ENCODE measurements around the gene MICOS13.

Gene MICOS13

DNA sequence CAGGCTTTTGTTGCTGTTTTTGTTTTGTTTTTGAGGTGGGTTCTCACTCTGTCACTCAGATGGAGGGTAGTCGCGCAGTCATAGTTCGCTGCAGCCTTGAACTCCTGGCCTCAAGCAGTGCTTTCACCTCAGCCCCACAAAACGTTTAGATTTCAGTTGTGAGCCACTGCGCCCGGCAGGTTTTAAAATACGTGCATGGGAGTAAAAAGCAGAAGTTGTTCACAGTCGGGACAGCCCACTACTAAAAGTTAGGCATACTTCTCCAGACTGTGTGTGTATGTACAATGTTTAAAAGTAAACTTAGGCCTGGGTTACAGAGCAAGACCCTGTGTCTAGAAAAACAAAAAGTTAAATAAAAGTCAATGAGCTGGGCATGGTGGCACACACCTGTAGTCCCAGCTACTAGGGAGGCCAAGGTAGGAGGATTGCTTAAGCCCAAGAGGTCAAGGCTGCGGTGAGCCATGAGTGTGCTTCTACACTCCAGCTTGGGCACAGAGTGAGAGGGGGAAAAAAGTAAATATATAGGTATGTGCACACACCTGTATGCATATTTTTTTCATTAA is 51.3 kb downstream of the MICOS13 start:
- no peak for DNase-seq (ENCODE audit: low read depth in 2 of 2)

DNA sequence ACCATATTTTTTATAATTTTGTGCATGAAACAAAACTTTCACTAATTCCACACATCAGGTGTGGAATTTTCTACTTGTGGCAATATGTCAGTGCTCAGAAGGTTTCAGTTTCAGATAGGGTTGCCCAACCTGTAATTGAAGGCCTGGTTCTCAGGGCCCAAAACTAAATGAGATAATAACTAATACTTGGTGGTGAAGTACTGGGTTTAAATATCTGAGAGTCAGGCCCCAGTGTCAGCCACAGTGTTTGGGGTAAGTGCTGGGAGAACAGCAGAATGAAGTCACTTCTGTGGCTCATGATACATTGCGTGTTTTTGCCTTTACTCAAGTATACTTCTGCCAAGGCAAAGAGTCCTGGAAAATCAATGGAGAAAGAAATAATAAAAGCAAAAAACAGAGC is 51.9 kb downstream of the MICOS13 start:
- DNase-seq (ENCODE audit: low read depth in 2 of 2) = no peak

All from stimulated activated CD8-positive, alpha-beta memory T cell treated with anti-CD3 and anti-CD28 coated beads, Interleukin-15, amount 100 ng/mL, for 48 hours (primary cell).